M059J (cell line): ENCODE measurements around the gene AQP1. TPM values are rescaled to one million over a fixed set of nuclear protein-coding genes. Genes with fewer than 3 reads are reported as not detected.

Experiments used
- DNase-seq: peaks from one replicate; pipeline ENCODE4 v3.0.0-alpha.2; 2012; ENCODE audit warnings: low read depth
- total RNA-seq: library from RNA; depleted of rRNA; stranded (reverse); fragments of >200 nt; shearing (Covaris generic); gene quantifications from 2 replicates; pipeline ENCODE4 v1.2.3, GENCODE V29; 2014

The AQP1 gene
- total RNA-seq, 1 experiment from 2014 or later = 0.74 TPM

DNA sequence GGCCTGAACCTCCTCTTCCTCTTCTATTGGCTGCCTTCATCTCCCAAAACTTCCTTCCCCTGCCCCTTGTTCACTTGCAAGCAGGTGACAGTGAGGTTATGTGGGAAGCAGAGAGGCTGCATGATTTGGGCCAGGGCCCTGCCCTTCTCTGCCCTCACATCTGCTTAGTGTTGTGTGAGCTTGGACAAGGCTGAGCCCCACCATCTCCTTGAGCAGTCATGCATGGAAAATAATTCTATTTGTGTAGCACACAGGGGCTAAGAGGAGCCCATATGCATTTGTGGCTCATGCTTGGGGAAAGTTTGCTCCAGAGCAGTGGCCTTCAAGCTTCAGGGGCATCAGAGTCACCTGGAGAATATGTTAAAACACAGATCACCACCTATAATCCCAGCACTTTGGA lies 26.8 kb upstream of the AQP1 start:
- DNase-seq = no peak

DNA sequence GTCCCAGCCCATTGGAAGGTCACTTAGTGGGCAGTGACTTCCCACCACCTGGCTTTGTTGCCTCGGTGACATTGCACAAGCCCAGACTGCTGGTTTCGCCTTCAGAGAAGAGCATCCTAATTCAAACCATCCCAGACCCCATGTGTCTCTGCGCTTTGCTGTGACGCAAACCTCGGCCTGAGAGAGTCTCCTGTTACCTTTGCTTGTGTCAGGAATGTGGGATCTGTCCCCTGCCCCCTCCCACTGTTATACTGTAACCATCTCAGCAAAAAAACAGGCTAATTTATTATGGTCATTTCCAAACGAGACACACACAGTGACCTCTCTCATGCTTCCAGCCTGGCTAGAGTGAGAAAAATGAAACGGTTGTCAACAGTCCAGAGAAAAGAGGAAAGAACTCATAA lies 25.0 kb upstream of the AQP1 start:
- DNase-seq = no peak

DNA sequence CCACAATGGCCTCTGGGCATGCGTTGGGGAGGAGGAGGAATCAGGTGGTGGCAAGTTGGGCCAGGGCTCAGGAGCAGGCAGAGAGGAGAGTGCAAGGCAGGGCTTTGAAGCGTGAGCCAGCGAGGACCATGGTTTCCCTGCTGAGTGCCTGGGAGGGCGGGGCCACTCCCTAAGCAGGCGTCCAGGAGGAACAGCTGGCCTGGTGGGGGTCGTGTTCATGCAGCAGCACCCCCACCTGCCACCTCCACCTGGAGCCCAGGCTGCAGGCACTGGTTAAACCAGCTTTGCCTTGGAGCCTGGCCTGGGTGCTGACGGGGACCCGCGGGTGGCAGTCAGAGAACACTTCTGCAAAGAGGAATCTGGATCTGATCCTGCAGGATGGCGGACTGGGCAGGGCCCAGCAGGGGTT lies 24.2 kb upstream of the AQP1 start:
- no peak for DNase-seq

DNA sequence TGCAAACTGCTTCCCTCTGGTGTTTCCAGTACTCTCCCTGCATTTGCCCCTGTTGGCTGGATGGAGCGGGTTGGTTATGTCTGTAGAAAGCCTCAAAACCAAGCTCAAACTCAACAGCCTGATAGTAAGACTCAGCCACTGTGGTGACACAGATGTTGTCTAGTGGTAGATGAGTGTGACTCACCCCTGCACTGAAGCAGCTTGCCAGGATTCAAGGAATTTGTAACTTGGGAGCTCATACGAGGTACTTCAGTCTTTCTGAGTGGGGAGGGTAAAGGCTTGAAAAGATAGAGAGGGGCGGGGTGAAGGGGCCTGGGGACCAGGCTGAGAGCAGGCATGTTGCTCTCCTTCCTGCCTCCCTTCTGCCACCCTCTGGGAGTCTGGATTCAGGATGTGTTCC lies 22.9 kb upstream of the AQP1 start:
- DNase-seq = peak; percentile 83

DNA sequence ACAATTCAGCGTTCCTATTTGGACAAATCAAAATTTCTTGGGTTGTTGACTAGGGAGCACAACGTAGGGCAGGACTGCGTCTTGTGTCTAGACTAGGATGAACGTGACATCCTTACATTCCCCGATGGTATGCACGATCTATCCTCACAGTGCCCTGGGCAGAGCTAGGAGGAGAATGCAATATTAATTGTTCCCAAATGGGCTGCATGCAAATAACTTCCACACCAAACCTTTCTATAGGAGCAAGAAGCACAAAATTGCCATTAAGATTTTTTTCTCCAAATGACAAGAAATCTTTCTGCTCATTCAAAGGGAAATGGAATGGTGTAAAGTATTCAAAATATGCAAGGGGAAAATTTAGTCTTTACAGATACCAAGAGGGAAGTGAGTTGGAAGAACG lies 21.4 kb upstream of the AQP1 start:
- DNase-seq = no peak

DNA sequence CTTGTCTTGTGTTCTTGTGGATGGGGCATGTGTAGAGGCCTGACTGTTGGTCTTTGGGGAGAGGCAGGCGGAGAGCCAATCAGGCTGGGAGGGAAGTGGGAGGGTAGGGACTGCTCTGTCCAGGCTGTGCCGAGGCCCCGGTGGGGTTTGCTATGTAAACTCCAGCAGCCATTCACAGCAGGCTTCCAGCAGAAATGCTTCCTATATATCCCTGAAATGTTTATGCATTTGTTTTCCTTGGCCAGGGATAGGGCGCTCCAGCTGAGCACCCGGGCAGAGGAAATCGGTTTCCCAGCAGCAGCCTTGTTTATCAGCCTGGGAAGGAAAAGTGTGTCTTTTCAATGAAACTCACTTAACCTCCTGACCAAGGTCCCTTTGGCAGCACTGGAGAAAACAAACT lies 18.3 kb upstream of the AQP1 start:
- no peak for DNase-seq

DNA sequence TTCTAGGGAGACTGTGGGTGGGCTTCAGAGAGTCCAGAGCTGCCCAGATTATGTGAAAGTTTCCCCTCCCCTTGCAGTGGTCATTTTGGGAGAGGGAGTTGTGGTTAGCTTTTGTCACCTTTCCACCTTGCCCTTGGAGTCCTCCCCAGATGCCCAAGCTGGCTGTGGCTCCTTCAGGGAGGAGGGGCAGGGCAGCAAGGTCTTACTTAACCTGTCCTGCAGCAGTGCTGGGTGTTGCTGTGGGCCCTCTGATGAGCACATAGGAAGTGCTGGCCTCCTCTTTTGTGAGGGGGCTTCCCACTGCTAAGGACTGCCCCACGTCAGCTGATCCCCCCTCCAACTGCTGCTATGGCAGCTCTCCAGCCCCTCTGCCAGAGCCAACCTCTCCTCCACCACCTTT lies 17.6 kb upstream of the AQP1 start:
- DNase-seq = no peak

DNA sequence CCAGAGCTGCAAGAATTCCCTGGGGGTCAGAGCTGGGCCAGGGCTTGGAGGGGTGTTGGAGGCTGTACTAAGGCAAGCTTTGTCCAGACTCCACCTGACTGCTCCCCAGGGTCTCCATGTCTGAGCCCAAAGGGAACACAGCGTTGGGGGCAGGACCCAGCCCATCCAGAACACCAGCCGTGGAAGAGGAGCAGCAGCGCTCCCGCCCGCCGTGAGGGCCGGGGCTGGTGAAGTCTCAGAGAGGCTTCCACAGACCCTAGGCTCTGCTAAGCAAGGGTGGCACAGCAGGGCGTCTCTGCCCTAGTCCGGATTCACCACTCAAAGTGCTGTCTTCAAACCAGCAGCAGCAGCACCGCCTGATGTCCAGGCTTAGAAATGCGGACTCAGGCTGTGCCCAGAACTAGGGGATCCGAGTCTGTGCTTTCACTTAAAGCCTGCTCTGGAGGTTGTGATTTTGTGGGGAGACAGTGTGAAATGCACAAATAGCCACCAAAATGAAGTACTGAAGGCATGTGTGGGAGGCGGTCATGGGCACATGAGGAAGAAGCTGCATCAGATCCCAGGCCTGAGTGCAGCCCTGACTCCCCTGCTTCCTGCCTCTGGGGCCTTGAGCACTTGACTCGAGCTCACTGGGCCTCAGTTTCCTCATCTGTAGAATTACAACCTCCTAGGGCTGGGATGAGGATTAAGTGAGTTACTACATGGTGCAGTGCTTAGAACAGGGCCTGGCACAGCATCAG lies 16.6 kb upstream of the AQP1 start:
- no peak for DNase-seq

DNA sequence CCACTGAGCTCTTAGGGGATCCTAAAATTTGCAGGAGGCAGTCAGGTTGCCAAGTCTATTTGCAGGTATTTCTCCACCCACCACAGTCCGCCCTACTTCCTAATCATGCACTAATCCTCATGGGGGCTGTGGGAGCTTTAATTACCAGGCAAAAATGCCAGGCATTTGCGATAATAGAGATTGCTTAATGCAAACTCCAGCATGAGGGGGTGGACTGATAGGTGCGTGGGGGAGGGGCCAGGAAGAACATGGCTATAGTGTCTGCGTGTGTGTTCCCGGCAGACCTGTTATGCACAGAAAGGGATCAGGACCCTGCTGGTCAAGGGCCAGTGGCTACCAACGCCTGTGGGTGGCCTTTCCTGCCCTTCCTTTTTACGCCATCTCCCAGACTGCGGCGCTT lies 15.6 kb upstream of the AQP1 start:
- DNase-seq = no peak

DNA sequence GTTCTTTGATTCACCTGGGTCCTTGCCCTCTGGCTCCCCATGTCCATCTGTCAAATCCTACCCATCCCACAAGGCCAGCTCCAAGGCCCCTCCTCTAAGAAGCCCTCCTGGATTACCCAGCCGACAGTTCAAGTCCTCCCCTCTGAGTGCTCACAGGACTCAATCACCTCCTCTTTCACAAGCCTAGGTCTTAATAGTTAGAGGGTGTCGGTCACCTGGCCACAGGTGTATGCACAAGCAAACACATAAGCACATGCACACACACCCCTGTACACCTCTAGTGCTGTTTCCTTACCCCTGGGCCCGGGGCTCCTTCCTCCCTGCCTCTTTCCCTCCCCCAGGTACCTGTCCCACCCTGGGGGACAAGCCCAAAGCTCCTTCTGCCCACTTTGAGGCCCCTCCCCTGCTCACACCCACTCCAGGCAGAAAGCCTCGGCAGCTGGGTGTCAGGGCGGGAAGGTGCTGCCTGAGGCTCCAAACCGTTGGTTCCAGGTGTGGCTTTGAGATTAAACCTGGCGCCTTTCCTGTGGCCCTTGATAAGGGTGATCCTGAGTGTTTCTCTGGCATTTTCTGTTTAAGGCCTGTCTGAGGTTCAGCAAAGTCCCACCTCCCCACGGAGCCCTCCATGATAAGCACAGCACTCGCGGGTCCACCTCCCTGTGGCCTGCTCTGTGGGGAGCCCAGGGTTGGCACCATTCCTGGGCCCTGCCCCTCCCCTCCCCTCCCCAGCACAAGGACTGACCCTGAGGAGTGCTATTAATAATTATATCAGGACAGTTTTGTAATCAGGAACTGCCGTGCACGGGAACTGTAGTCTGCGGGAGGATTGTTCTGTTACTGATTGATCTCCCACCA lies 14.6 kb upstream of the AQP1 start:
- no peak for DNase-seq

DNA sequence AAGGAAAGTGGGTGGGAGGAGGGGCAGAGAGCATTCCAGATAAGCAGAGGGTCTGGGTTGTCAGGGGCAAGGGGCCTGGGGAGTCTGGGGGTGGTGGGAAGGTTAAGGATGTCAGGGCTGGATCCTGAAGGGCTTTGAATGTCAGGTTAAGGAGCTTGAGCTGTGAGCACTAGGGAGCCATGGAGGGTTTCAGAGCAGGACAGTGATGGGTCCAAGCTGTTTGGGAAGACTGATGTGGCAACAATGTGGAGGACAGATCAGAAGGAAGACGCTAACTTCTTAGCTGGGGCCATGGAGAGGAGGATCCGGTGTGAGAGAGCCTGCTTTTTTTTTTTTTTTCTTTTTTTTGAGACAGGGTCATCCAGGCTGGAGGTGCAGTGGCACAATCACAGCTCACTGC lies 13.9 kb upstream of the AQP1 start:
- DNase-seq = no peak

DNA sequence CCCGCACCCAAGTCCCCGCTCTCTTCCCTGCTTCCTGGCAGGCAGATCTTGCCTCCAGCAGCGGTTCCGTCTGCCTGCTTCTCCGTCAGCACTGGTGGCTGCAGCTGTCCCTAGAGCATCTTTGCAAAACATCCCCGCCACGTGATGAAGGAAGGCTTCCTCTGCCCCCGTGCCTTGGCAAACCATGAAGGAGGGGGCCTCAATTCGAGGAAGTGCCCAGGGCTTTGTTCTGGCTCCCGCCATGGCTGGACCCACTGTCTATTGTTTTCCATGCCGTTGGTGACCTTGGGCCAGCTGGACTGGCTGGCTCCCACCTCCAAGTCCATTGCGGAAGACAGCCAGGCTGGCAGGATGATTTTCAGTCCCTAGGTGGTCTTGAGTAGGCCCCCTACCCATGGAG lies 13.2 kb upstream of the AQP1 start:
- DNase-seq = no peak

DNA sequence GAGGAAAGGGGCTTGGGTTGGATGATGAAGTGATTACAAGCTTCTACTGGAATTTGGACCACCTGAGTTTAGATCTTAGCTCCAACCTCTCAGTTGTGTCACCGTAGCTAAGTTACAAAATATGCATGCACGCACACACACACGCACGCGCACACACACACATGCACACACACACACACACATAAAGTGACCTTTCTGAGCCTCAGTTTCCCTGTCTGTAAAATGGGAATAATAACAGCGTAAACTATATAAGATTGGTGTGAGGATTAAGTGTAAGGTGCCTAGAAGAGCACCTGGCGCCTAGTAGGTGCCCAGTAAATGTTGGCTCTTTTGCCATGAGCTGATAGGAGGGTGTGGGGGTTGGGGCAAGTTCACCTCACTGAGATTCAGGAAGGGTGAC lies 12.6 kb upstream of the AQP1 start:
- no peak for DNase-seq

DNA sequence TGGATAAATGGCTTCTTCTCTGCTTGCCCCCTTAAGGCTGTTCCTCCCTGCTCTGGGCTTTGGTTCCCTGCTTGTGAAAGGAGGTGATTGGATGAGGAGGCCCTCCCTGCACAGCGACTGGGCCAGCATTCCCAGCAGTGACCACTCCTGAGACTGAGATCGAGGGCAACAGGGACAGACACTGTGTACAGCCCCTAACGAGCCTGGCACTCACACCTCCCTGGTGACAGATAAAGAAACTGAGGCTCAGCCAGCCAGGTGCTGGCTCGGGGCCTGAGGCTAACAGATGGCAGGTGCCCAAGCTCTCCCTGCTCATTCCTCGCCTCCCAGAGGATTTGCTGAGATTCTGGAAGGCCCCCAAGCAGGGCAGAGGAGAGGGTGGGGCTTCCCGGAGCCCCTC lies 12.0 kb upstream of the AQP1 start:
- no peak for DNase-seq

DNA sequence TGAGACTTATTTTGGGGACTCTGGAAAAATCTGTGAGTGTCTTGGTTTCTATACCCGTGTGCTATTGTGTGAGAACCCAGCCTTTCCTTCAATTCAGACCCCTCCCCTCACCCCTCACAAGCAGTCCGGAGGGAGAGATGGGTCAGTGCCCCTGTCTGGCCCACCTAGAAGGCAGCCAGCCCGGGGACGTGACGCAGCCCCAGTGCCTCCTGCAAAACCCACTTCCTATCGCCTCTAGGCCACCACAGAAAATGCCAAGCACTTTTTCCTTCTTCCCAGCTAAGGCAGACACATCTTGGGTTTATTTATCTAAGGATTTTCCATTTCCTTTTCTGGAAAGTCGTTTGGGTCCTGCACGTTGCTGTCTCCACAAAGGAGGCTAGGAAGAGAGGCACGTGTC lies 11.6 kb upstream of the AQP1 start:
- DNase-seq = peak; percentile 54

DNA sequence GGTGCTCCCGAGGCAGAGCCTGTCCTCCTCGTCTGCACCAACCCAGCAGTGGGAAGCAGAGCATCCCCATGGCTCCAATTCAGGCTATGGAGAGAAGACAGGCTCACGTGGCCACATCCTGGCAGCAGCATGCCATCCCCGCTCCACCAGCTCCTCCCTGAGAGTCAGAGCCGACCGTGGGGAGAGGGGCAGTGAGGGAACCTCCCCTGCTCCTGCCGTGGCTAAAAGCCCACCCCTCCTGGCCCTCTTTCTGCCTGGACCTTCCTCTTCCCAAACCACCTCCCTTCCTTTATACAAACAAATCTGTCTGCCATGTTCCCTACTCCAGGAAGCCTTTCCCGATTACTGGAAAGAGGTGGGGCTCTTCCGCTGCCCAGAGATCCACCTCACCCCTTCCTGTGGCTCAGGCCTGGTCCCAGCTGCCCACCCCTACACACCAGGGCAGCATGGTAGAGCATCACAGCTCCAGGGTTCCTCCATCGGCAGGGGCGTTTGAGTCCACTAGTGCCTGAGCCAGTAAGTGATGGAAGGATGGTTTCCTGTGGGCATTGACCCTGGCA lies 10.8 kb upstream of the AQP1 start:
- no peak for DNase-seq

DNA sequence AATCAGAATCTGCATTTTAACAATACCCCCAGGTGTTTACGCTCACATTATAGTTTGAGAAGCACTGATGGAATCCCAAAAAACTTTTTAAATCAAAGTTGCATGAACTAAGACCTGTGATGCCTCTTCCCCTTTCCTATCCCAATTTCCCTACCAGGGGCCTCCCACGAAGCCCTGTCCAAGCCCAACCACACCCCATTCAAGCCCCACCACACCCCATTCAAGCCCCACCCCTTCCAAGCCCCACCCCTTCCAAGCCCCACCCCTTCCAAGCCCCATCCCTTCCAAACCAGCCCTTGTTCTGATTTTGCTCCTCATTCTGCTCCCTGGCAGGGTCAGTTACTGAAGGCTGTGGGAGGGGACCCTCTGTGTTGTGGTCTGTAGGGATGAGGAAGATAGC lies 9.8 kb upstream of the AQP1 start:
- DNase-seq = no peak

DNA sequence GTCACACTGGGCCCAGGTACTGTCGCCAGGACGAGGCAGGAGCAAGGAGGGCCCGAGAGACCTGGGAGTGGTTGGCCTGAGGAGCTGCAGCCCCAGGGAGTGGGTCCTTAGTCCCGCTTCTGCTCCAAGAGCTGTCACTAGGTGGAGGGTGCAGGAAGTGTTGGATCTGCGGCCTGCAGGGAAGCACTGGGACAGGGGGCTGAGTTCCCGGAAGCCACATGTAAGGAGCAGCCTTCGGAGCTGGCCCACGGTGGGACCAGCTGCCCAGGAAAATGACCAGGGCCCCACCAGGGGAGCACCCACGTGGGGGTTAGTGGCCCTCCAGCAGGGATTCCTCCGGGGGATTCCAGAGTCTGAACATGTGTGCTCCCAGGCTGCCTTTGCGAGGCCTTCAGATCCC lies 9.2 kb upstream of the AQP1 start:
- no peak for DNase-seq

DNA sequence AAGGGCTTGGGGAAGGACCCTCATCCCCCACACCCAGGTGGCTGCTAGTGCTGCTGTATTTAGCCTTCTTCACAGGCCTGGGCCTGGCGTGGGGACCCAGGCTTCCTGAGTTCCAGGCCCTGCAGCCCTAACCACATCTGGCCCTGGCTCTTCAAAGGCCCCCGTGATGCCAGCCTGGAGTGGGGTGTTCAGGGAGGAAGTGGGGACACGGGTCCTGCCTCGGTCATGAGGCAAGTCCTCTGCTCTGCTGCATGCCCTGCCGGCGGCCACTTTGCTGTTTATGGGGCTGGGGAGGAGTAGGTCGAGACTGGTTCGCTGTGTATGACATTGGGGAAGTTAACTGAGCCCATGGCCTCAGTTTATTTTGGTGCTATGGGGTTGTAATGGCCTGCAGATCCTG lies 8.5 kb upstream of the AQP1 start:
- no peak for DNase-seq

DNA sequence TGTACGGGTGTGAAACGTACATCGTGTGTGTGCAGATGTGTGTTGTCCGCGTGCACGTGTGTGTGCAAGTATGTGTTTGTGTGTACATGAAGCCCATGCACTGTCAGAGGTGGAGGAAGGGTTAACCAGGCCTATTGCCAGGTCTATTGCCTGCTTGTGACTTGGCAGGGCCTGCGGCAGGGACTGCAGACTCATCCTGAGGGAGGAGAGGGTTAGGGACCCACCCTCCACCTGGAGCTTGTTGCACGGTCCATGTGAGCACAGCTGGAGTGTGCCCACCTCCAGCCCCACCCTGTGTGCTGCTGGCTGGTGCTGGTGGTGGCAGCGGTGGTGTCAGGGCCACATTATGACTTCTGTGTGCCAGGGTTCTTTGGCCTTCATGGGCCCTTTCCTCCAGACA lies 7.1 kb upstream of the AQP1 start:
- no peak for DNase-seq

DNA sequence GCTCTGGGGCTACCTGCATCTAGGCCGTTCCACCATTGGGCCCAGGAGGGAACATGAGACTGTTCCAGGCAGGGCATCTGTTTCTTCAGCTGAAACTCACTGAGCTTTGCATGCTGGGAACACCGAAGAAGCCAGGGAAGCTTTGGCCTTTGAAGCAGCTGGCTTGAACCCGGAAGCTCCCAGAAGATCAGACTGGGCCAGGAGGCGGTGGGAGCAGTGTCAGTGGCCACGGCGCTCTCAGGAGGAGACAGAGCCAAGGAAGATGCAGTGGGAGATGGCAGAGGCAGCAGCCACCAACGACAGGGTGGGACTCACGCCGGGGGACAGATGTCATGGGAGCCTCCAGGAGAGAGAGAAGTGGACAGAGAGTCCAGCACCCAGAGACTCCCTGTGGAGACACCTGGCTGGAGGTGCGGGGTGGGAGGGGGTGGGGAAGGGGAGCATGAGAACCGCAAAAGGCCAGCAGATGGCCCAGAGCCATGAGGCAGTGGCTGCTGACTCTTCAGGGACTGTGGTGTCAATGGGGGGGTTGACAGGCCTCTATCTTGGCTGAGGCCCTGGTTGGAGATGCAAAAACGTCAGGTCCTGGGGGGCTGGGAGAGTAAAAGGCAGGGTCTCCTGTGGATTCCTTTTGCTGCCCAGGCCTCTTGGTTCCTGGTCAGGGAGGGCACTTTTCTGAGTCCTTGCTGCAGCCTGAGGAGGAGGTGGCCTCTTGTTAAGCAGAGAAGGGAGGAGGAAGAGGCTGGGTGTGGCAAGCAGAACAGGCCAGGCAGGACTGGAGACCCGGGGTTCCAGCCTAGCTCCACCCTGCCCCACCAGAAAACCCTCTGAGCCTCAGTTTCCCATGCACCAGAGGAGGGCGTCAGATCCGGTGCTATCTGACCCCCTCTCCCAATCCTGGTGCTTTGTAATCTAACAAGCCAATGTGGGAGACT lies 6.3 kb upstream of the AQP1 start:
- DNase-seq = no peak

DNA sequence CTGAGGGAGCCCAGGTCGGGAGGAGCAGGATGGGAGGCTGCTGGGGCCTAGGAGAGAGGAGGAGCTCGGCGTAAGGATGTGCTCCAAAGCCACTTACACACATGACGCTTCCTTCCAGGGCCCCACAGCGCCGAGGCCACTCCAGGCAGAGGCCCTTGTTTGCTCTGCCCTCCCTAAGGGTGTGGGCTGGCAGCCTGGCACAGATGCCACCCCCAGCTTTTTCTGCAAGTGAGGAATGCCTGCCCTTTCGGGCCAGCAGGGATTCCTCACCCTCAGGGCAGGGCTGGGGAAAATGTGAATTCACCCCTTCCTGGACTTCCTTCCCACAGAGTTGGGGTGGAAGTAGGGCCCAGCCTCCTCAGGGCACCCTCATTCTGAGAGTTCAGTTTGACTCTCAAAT lies 5.6 kb upstream of the AQP1 start:
- peak; percentile 45 for DNase-seq
